Mesenchymal stem cell (in vitro differentiated cells and primary cell): ENCODE data around the gene ZNF519.
"Not testable (repeated sequence)": the region's sequence is repeated elsewhere in the genome, so short reads cannot be mapped to it uniquely, and the experiment has no call there.

Experiments used
- DNase-seq: peaks from one replicate; pipeline ENCODE4 v3.0.0-alpha.2; 2013
- H2AFZ ChIP-seq: one replicate; pipeline ENCODE4 v1.6.1; 2013; ENCODE audit warnings: low read depth, mild to moderate bottlenecking, control low read depth, inconsistent platforms, low read length, moderate library complexity
- H2AK5ac ChIP-seq: 2 replicates; pipeline ENCODE4 v1.6.1; 2013; ENCODE audit warnings: low read length, moderate library complexity, mild to moderate bottlenecking, inconsistent platforms; ENCODE audit not compliant: severe bottlenecking
- H2BK120ac ChIP-seq: one replicate; pipeline ENCODE4 v1.6.1; 2013; ENCODE audit warnings: low read depth, mild to moderate bottlenecking, inconsistent platforms, low read length, moderate library complexity
- H2BK12ac ChIP-seq, 2 experiments: one replicate each; pipeline ENCODE4 v1.6.1; 2013; ENCODE audit warnings: inconsistent platforms in 2 of 2, low read length in 2 of 2, mild to moderate bottlenecking in 2 of 2, moderate library complexity in 2 of 2, control low read depth in 1 of 2
- H2BK15ac ChIP-seq: one replicate; pipeline ENCODE4 v1.6.1; 2013; ENCODE audit warnings: mild to moderate bottlenecking, low read depth, inconsistent platforms; ENCODE audit not compliant: poor library complexity, severe bottlenecking
- H2BK5ac ChIP-seq: 2 replicates; pipeline ENCODE4 v1.6.1; 2013; ENCODE audit warnings: low read depth, mild to moderate bottlenecking, low read length, control low read depth, inconsistent platforms; ENCODE audit not compliant: poor library complexity, severe bottlenecking
- H3K14ac ChIP-seq, 2 experiments: one replicate each; pipeline ENCODE4 v1.6.1; 2013; ENCODE audit warnings: inconsistent platforms in 2 of 2, low read length in 2 of 2, control low read depth in 1 of 2, mild to moderate bottlenecking in 1 of 2, moderate library complexity in 1 of 2
- H3K18ac ChIP-seq, 2 experiments: one replicate each; pipeline ENCODE4 v1.6.1; 2013; ENCODE audit warnings: inconsistent platforms in 2 of 2, low read length in 2 of 2, control low read depth in 1 of 2, low read depth in 1 of 2, mild to moderate bottlenecking in 1 of 2
- H3K23ac ChIP-seq, 2 experiments: one replicate each; pipeline ENCODE4 v1.6.1; 2013; ENCODE audit warnings: inconsistent platforms in 2 of 2, low read length in 2 of 2, mild to moderate bottlenecking in 2 of 2, moderate library complexity in 2 of 2, control low read depth in 1 of 2
- H3K27ac ChIP-seq: 2 replicates; pipeline ENCODE4 v1.5.1; 2013; ENCODE audit warnings: mild to moderate bottlenecking, moderate library complexity, low read length, control low read depth, inconsistent platforms; ENCODE audit not compliant: poor library complexity, severe bottlenecking
- H3K27me3 ChIP-seq, 2 experiments: 2 replicates each; pipeline versions ENCODE4 v1.6.1 to v1.7.0; 2013; ENCODE audit warnings: low read length in 2 of 2, mild to moderate bottlenecking in 2 of 2, moderate library complexity in 2 of 2, control low read depth in 1 of 2, inconsistent platforms in 1 of 2; ENCODE audit not compliant: control insufficient read depth in 1 of 2, insufficient read depth in 1 of 2
- H3K36me3 ChIP-seq, 2 experiments: 2 replicates each; pipeline versions ENCODE4 v1.6.1 to v1.7.0; 2013; ENCODE audit warnings: low read length in 2 of 2, control low read depth in 1 of 2, inconsistent platforms in 1 of 2, low read depth in 1 of 2, mild to moderate bottlenecking in 1 of 2; ENCODE audit not compliant: insufficient read depth in 2 of 2, control insufficient read depth in 1 of 2
- H3K4ac ChIP-seq, 2 experiments: one replicate each; pipeline ENCODE4 v1.6.1; 2013; ENCODE audit warnings: inconsistent platforms in 2 of 2, low read length in 2 of 2, mild to moderate bottlenecking in 2 of 2, moderate library complexity in 2 of 2, control low read depth in 1 of 2, low read depth in 1 of 2
- H3K4me1 ChIP-seq: 2 replicates; pipeline ENCODE4 v1.6.1; 2013; ENCODE audit warnings: low read depth, low read length, control low read depth; ENCODE audit not compliant: control insufficient read depth, insufficient read depth
- H3K4me2 ChIP-seq: 2 replicates; pipeline ENCODE4 v1.6.1; 2013; ENCODE audit warnings: low read length, mild to moderate bottlenecking, inconsistent platforms; ENCODE audit not compliant: poor library complexity, severe bottlenecking
- H3K4me3 ChIP-seq, 2 experiments: 2 replicates each; pipeline versions ENCODE4 v1.5.1 to v1.7.0; 2013; ENCODE audit warnings: low read length in 2 of 2, mild to moderate bottlenecking in 2 of 2, control low read depth in 1 of 2, low read depth in 1 of 2; ENCODE audit not compliant: insufficient read depth in 1 of 2
- H3K79me1 ChIP-seq: replicated peaks from 2 replicates; pipeline ENCODE4 v1.6.1; 2013; ENCODE audit warnings: mild to moderate bottlenecking, control low read depth, low read length, inconsistent platforms; ENCODE audit not compliant: poor library complexity, severe bottlenecking
- H3K9ac ChIP-seq: 2 replicates; pipeline ENCODE4 v1.7.0; 2013; ENCODE audit warnings: mild to moderate bottlenecking, low read length, moderate library complexity
- H3K9me3 ChIP-seq: 2 replicates; pipeline ENCODE4 v1.7.0; 2013; ENCODE audit warnings: mild to moderate bottlenecking, low read length; ENCODE audit not compliant: control insufficient read depth
- H4K8ac ChIP-seq: one replicate; pipeline ENCODE4 v1.6.1; 2013; ENCODE audit warnings: inconsistent platforms, mild to moderate bottlenecking, low read length, moderate library complexity
- H4K91ac ChIP-seq: one replicate; pipeline ENCODE4 v1.6.1; 2013; ENCODE audit warnings: mild to moderate bottlenecking, low read length, inconsistent platforms
- WGBS: methylation state at CpG from one replicate; pipeline ENCODE4 v1.1.7; 2013; ENCODE audit warnings: mixed read lengths; 5-methylcytosine and 5-hydroxymethylcytosine counted together

ZNF519 gene

DNA sequence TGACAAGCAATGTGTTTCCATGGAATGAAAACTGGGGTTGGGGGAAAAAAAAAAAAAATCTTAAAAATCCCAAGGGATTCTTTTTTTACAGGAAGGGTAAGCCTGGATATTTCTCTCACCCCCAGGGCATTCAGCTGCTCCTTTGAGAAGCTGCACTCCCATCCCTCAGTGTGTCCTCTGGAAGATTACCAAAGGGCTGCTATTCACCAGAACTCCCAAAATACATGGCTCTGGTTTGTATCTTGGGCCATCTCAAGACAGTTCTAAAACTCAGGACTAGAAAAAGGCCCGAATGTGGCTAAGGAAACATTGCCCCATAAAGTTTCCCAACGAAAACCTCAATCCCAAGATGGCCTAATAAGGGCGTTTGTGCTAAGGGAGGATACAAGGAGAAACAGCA is 1.4 kb downstream of the ZNF519 start:
- WGBS = no CpG with 5 or more reads among the region's 3 CpGs
- not testable (repeated sequence) for H2BK5ac ChIP-seq, H2AK5ac ChIP-seq, H4K91ac ChIP-seq, H4K8ac ChIP-seq, H2BK120ac ChIP-seq, H3K4me3 ChIP-seq, H3K4me2 ChIP-seq, H2BK15ac ChIP-seq, DNase-seq, H3K9me3 ChIP-seq, H3K18ac ChIP-seq, H3K36me3 ChIP-seq, H3K79me1 ChIP-seq, H3K9ac ChIP-seq, H3K4me1 ChIP-seq, H3K23ac ChIP-seq, H2BK12ac ChIP-seq, H3K27me3 ChIP-seq, H3K14ac ChIP-seq, H3K4ac ChIP-seq, H3K27ac ChIP-seq, H2AFZ ChIP-seq

GRCh38 chr18:14124689-14125088 is 7.5 kb downstream of the ZNF519 start:
- Histone ChIP-seq H4K91ac (no peak overlapping the region), H2AK5ac (no peak overlapping the region), H3K79me1 (peaks cover 7% of the 10 kb centered on the region), H3K4me2 (no peak overlapping the region), H3K27me3 (no peaks in the 10 kb centered on the region), H2BK120ac (no peak overlapping the region), H3K36me3 (no peaks in the 10 kb centered on the region), H3K9ac (no peak overlapping the region), H3K14ac (no peak overlapping the region), H3K4me1 (no peaks in the 10 kb centered on the region), H2AFZ (no peak overlapping the region), H3K9me3 (no peaks in the 10 kb centered on the region), H3K27ac (no peak overlapping the region), H2BK12ac (no peak overlapping the region), H2BK15ac (no peak overlapping the region), H3K23ac (no peak overlapping the region), H3K18ac (no peak overlapping the region), H2BK5ac (no peak overlapping the region), H4K8ac (no peak overlapping the region), H3K4ac (no peak overlapping the region), H3K4me3 (no peak overlapping the region)
- WGBS = 83% methylated on average over 2 of the region's 2 CpGs
- DNase-seq = no peak

DNA sequence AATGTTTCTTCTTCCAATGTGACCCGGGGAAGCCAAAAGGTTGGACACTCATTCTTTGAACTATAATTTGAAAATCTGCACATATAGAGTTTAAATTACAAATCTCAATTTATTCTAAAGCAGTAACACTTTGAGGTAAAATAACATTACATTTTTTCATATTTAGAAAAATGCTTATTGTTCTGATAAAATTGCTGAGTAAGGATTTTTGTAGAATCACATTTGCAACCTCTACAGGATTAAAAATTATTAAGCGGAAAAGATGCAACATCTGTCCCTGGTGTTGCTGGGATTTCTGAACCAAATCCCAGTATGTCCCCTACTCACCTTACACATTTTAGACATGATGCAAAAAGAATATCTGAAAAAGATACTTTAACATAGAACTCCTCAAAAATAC is 10.1 kb downstream of the ZNF519 start:
- no peak overlapping the region for H2AK5ac ChIP-seq
- H2BK12ac ChIP-seq = no peak overlapping the region
- no peak overlapping the region for H3K18ac ChIP-seq
- no peaks in the 10 kb centered on the region for H3K4me1 ChIP-seq
- H4K8ac ChIP-seq = no peak overlapping the region
- peaks cover 17% of the 10 kb centered on the region for H3K79me1 ChIP-seq
- no peak overlapping the region for H4K91ac ChIP-seq
- 100% methylated on average over 1 of the region's 2 CpGs for WGBS
- H3K9ac ChIP-seq = no peak overlapping the region
- no peaks in the 10 kb centered on the region for H3K36me3 ChIP-seq
- no peak overlapping the region for H2BK15ac ChIP-seq
- H3K4me3 ChIP-seq = no peak overlapping the region
- H3K4ac ChIP-seq = no peak overlapping the region
- no peak overlapping the region for H2BK5ac ChIP-seq
- no peak overlapping the region for H3K23ac ChIP-seq
- no peak overlapping the region for H3K27ac ChIP-seq
- no peak overlapping the region for H2AFZ ChIP-seq
- H3K27me3 ChIP-seq = no peaks in the 10 kb centered on the region
- H2BK120ac ChIP-seq = no peak overlapping the region
- no peaks in the 10 kb centered on the region for H3K9me3 ChIP-seq
- H3K4me2 ChIP-seq = no peak overlapping the region
- no peak for DNase-seq
- H3K14ac ChIP-seq = no peak overlapping the region

DNA sequence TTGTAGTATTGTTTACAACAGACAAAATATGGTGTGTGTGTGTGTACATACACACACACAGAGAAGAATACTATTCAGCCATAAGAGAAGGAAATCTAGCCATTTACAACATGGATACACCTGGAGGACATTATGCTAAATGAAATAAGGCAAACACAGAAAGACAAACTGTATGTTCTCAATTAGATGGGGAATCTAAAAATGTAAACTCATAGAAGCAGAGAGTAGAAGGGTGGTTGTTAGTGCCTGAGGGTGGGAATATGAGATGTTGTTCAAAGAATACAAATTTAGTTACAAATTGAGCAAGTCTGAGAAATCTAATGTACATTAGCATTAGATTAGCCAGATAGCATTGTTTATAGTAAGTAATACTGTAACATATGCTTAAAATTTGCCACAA is 11.3 kb downstream of the ZNF519 start:
- Histone ChIP-seq H3K9ac (no peak overlapping the region), H2BK15ac (no peak overlapping the region), H3K27me3 (no peaks in the 10 kb centered on the region), H4K91ac (no peak overlapping the region), H3K4ac (no peak overlapping the region), H2AK5ac (no peak overlapping the region), H2AFZ (no peak overlapping the region), H3K18ac (no peak overlapping the region), H3K4me3 (no peak overlapping the region), H2BK120ac (no peak overlapping the region), H3K14ac (no peak overlapping the region), H3K23ac (no peak overlapping the region), H2BK12ac (no peak overlapping the region), H4K8ac (no peak overlapping the region), H2BK5ac (no peak overlapping the region), H3K27ac (no peak overlapping the region), H3K4me2 (no peak overlapping the region), H3K79me1 (peaks cover 17% of the 10 kb centered on the region), H3K9me3 (no peaks in the 10 kb centered on the region), H3K36me3 (no peaks in the 10 kb centered on the region), H3K4me1 (no peaks in the 10 kb centered on the region)
- no peak for DNase-seq
